ENCODE measurements around the gene ARG2.

ARG2 gene

GRCh38 chr14:67645414-67645813 lies 25.7 kb downstream of the ARG2 start:
- TF ChIP-seq CTCF (IDR thresholded peaks at IDR 0.05; ENCODE audit: insufficient read depth, low read depth, low read length, missing control alignments) = no peak
- DNase-seq (ENCODE audit: low read depth) = no peak
- no peak overlapping the region for H3K4me3 ChIP-seq (ENCODE audit: low read depth, low read length)

GRCh38 chr14:67646131-67646530 lies 26.4 kb downstream of the ARG2 start:
- no peak for DNase-seq (ENCODE audit: low read depth)
- H3K4me3 ChIP-seq (ENCODE audit: low read depth, low read length) = no peak overlapping the region
- TF ChIP-seq CTCF (IDR thresholded peaks at IDR 0.05; ENCODE audit: insufficient read depth, low read depth, low read length, missing control alignments) = no peak

GRCh38 chr14:67650151-67650550 lies 30.4 kb downstream of the ARG2 start:
- TF ChIP-seq CTCF (IDR thresholded peaks at IDR 0.05; ENCODE audit: insufficient read depth, low read depth, low read length, missing control alignments) = no peak
- H3K4me3 ChIP-seq (ENCODE audit: low read depth, low read length) = no peak overlapping the region
- DNase-seq (ENCODE audit: low read depth) = no peak

GRCh38 chr14:67650694-67651093 lies 31.0 kb downstream of the ARG2 start:
- no peak overlapping the region for H3K4me3 ChIP-seq (ENCODE audit: low read depth, low read length)
- TF ChIP-seq CTCF (IDR thresholded peaks at IDR 0.05; ENCODE audit: insufficient read depth, low read depth, low read length, missing control alignments) = no peak
- DNase-seq (ENCODE audit: low read depth) = no peak

- TF ChIP-seq CTCF (IDR thresholded peaks at IDR 0.05; ENCODE audit: insufficient read depth, low read depth, low read length, missing control alignments) = no peak
- DNase-seq (ENCODE audit: low read depth) = no peak
- H3K4me3 ChIP-seq (ENCODE audit: low read depth, low read length) = no peak overlapping the region
These were observed 32.5 kb downstream of the ARG2 start for GRCh38 chr14:67652189-67652588.

- TF ChIP-seq CTCF (IDR thresholded peaks at IDR 0.05; ENCODE audit: insufficient read depth, low read depth, low read length, missing control alignments) = no peak
- no peak for DNase-seq (ENCODE audit: low read depth)
- no peak overlapping the region for H3K4me3 ChIP-seq (ENCODE audit: low read depth, low read length)
These were observed 34.0 kb downstream of the ARG2 start for GRCh38 chr14:67653651-67654280.

GRCh38 chr14:67663633-67664032 lies 43.9 kb downstream of the ARG2 start:
- no peak overlapping the region for H3K4me3 ChIP-seq (ENCODE audit: low read depth, low read length)
- no peak for DNase-seq (ENCODE audit: low read depth)
- TF ChIP-seq CTCF (IDR thresholded peaks at IDR 0.05; ENCODE audit: insufficient read depth, low read depth, low read length, missing control alignments) = no peak
